Prostate gland (tissue), 2 donors: ENCODE measurements around the gene IFITM1.

ENCODE experiments used
- POLR2A ChIP-seq: fragments of 450-650 bp; IDR thresholded peaks from one replicate; pipeline ENCODE4 v1.6.1; 2016; ENCODE audit warnings: antibody characterized with exemption, mild to moderate bottlenecking
- TF ChIP-seq, protein P1 (sequence below), 4 experiments: fragments of 200-600 bp in 2 of 4; fragments of 450-650 bp in 2 of 4; sonication (generic) in 2 of 4; IDR thresholded peaks; 1 replicate in 3 of 4; 2 replicates in 1 of 4; pipeline ENCODE4 v1.5.1; 2016 to 2019; ENCODE audit warnings: antibody characterized with exemption in 4 of 4, mild to moderate bottlenecking in 2 of 4, moderate library complexity in 2 of 4

DNA sequence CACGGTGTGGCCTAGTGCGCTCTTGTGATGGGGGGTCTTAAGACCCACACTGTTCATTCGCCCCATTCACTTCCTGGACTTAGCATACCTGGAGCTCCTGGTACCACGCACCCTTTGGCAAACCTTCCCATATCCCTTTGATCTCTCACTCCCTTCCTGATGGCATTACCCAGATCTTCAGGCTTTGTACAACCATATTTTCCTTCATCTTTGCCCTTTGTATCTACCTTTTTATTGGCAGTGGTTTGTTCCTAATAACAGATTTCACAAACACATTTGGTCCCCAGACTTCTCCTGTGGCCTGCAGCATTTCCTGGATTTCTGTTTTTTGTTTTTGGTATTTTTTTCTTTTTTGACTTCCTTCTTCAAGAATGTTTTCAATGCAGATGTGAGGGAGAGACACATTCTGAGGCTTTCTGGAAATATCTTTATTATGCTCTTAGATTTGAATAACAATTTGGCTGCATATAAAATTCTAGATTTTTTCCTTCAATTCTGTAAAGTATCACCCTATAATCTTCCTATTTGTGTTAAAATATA, 22.9 kb downstream of the IFITM1 start:
- TF ChIP-seq, protein P1, sequence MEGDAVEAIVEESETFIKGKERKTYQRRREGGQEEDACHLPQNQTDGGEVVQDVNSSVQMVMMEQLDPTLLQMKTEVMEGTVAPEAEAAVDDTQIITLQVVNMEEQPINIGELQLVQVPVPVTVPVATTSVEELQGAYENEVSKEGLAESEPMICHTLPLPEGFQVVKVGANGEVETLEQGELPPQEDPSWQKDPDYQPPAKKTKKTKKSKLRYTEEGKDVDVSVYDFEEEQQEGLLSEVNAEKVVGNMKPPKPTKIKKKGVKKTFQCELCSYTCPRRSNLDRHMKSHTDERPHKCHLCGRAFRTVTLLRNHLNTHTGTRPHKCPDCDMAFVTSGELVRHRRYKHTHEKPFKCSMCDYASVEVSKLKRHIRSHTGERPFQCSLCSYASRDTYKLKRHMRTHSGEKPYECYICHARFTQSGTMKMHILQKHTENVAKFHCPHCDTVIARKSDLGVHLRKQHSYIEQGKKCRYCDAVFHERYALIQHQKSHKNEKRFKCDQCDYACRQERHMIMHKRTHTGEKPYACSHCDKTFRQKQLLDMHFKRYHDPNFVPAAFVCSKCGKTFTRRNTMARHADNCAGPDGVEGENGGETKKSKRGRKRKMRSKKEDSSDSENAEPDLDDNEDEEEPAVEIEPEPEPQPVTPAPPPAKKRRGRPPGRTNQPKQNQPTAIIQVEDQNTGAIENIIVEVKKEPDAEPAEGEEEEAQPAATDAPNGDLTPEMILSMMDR (IDR thresholded peaks at IDR 0.05) = no peak
- no peak for TF ChIP-seq POLR2A
